HG03039 (cell line): Measurements from ENCODE around the gene RHOBTB3.
A peak's percentile ranks its signal among the peaks of the same experiment; 100 is the strongest.

Experiments
- ATAC-seq: cut with Tn5 transposase; IDR thresholded peaks from one replicate; pipeline ENCODE4 v1.9.1; 2021; ENCODE audit warnings: mild to moderate bottlenecking, moderate library complexity; ENCODE audit not compliant: unreplicated experiment

The RHOBTB3 gene

GRCh38 chr5:95761771-95762651 is 30.9 kb downstream of the RHOBTB3 start:
- ATAC-seq = no peak

DNA sequence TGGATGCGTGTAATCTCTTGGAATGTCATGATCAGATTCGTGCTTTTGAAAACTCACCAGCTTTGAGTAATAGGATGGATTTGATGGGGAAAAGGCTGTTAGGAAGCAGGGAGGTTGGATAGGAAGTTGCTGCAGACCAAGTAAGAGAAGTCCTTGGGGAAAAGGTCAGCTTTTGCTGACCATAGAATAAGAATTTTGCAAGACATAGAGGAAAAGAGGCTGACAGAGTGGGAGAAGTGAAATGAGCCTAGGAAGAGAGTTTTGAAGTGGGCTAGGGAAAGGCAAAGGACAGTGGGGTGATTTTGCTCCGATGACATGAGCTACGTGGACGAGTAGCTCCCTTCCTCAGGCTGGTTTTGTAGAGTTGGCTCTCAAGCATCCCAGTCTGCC is 31.5 kb downstream of the RHOBTB3 start:
- no peak for ATAC-seq

- ATAC-seq = no peak
Measured at GRCh38 chr5:95763941-95764340, 32.8 kb downstream of the RHOBTB3 start.

GRCh38 chr5:95768731-95769130 is 37.6 kb downstream of the RHOBTB3 start:
- no peak for ATAC-seq

DNA sequence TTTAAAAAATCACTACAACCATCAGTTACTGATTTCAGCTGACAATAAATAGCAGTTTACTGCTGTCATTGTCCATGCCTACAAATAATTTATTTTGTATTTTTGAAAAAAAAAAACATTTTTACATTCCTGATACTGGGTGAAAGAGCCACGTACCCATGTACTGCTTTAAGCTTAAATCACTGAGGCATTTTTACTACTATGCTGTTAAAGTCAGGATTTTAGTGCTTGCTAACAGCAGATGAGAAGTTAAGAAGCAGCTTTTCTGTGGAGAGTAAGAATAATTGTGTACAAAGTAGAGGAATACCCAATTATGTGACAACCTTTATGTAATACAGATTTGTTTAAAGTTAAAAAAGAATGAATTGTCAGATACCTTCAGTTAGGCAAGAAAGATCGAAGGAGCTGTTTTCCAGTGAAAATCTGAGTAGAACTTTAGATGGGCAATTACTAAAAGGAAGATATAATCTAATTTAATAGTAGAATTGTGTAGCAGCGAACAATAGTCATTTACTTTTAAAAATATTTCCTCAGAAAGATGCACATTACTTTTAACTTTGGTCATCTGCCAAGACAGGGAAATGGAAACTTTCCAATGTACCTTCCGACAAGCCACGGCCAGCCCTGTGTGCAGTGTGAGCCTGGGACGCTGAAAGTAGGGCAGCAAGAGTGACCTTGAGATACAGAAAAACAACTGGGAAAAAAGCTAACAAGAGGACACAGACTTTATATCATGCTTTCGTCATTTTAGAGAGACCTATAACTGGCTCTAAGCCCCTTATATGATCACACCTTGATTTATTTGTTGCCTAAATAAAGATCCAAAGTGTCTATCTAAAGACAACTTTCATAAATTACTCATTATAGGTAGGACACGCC is 39.9 kb downstream of the RHOBTB3 start:
- no peak for ATAC-seq

GRCh38 chr5:95771892-95772291 is 40.8 kb downstream of the RHOBTB3 start:
- no peak for ATAC-seq

- ATAC-seq = no peak
Measured at GRCh38 chr5:95773335-95774059, 42.4 kb downstream of the RHOBTB3 start.

DNA sequence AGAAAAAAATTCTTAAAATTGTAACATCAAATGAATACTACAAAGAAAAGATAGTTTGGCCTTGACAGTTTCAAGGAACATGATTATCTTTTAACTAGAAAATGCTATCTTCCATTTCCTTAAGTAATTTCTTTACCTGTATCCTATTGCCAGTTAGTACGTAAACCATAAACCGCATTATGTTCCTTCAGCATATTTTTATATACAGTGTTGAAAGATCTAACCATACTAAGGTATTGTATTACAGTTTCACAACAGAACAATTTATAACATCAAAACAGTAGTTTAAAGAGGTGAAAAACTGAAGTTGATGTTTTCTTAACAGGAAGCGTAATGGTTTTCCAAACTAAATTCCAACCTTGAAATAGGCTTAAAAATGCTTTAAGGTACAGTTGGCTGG is 46.3 kb downstream of the RHOBTB3 start:
- ATAC-seq = no peak

DNA sequence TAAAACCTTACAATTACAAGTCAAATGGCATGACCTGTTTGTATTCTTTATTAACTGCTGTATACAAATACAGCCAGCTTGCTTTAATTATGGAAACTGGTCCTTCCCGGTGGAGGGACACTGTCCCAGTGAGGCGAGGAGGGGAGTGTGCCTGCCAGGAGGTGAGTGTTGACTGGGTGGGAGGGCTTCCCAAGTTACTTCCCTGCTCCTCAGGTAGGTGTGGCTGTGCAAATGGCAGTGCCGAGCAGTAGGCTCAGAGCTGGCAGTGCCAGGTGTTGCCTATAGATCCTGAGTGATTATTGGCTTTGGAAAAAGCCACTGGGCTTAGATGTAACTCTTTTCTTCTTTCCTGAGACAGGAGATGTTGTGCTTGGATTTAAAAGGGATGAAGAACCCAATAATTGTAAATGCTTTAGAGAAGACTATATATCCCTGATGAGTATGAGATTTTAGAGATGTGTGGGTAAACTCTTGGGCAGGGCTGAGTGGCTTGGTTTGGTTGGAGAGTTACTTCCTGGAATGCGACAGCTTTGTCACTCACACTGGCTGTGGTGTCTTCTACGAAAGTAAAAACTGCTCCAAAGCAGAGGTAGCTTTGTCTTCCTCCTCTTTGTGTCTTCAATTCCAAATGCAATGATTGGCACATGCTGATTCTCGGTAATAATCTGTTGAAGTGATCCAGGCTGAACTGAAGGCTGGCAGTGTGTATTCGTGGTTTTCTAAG is 47.7 kb downstream of the RHOBTB3 start:
- no peak for ATAC-seq

DNA sequence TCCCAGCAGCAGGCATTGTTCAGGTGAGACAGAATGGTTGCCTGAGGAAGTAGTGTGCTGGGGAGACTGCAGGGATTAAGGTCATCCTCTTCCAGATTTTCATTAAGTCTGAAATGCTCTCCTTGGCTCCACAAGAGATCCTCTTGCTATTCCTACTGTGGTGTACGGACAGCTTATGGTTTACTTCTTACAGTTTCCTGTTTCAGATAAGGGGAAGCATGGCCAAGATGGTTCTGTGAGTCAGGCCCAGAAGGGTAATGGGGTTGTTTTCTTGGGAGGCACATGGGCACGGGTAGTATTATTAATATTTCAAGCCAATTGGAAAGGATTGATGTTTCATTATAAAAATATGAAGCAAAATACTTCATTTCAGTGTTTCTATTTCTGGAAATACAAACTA is 48.5 kb downstream of the RHOBTB3 start:
- no peak for ATAC-seq

DNA sequence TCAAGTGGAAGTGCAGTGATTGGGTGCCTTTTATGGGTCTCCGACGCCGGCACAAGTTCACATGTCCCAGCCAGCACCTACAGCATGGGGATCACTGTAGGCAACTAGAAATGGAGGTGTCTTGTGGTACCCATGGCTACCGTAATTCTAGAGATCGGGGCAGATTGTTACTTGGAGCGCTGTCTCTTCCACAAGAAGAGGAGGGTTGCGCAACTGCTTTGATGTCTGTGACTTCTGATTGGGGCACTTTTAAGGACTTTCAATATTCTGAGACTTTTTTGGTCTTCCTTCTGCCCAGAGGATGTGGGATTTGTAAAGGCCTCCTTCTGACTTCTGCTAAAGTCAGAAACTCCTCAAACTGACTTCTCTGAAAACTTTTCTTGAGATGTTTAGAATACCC is 49.5 kb downstream of the RHOBTB3 start:
- no peak for ATAC-seq

DNA sequence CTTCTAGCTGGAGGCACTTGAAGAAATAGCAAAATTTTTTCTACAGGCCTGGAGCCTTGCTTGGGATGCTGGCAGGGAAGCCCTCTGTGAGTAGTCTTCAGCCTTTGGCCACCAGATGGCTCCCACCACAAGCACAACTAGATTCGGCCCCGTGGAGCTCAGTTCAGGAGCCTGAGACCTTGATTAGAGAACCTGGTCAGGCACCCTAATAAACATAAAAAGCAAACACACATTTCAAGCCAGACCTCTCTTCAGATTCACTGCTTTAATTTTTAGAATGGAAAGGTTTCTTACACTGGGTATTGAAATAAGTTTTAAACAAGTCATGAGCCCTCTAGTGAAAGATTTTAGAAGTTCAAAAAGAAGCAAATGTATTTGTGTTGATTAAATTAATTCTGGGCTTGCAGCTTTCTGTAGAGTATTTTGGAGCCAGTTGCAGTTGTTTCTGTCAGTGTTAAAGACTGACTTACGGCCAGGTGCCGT is 50.0 kb downstream of the RHOBTB3 start:
- ATAC-seq = peak; percentile 79

GRCh38 chr5:95782181-95782580 is 51.0 kb downstream of the RHOBTB3 start:
- ATAC-seq = no peak

DNA sequence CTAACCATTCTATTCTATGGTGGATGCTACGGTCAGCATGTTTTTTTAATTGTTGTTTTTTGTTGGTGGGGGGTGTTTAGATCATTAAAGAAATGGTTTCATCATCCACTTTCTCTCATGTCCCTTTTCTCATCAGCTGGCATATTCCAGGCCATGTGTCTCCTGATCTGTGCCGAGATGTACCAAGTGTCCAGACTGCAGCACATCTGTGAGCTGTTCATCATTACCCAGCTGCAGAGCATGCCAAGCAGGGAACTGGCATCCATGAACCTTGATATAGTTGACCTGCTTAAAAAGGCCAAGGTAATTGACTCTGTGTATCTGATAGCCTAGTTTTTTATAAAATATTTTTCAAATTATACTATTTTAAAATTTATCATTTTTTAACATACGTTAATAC is 52.5 kb downstream of the RHOBTB3 start:
- no peak for ATAC-seq

GRCh38 chr5:95784514-95785302 is 53.6 kb downstream of the RHOBTB3 start:
- no peak for ATAC-seq

- ATAC-seq = no peak
Measured at GRCh38 chr5:95786821-95787418, 55.8 kb downstream of the RHOBTB3 start.

DNA sequence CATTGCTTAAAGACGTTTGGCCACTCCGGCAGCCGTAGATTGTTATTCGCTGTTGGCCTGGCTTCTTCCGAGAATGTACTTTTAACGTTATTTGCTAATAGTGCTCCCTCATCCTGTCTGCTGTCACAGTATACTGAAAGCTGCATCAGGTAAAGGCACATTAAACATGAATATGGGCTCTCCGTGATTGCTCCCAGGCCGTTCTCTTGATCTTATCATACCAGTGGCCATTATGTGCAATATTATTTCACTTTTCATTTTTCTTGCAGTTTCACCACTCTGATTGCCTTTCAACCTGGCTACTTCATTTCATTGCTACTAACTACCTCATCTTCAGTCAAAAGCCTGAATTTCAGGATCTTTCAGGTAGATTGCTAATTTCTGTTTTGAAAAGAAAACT is 57.4 kb downstream of the RHOBTB3 start:
- ATAC-seq = no peak

GRCh38 chr5:95791751-95792150 is 60.6 kb downstream of the RHOBTB3 start:
- ATAC-seq = no peak

DNA sequence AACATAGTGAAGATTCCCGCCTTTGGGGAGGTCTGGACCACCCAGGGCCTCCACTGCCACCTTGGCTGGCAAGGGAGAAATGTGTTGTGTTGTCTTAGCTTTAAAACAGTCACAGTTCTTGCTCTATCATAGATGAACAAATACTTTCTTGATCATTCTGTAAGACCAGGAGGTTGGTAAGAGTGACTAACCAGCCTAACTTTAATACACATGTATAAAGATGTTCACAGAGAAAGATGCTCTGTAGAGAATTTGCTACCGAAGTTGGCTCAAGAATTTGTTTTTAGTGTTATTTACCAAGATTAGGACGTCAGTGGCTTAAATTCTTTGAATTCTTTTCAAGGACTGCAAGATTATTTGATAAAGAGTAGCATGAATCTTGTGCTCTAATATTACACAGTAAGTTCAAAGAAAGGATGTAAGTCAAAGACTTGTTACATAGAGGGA is 63.0 kb downstream of the RHOBTB3 start:
- no peak for ATAC-seq
